Measurements from ENCODE around the gene VEZT. TPM values are rescaled to one million over a fixed set of nuclear protein-coding genes. Genes with fewer than 3 reads are reported as not detected.

VEZT gene
- total and polyA plus RNA-seq, 9 of the 15 experiments (the other 6 are each of a cell fraction or from before 2014, with no cell fraction given), result 16.1 to 61.5 (median 32.6) TPM

GRCh38 chr12:95240556-95240955 is 22.9 kb downstream of the VEZT start (continued):
- no peak for TF ChIP-seq BRD9 (IDR thresholded peaks at IDR 0.05; ENCODE audit: low read depth, partially characterized antibody)
- no peak for TF ChIP-seq CBX8 (IDR thresholded peaks at IDR 0.05; ENCODE audit: borderline replicate concordance, extremely low read depth, low read depth, low read length, poor library complexity, severe bottlenecking)
- no peak for TF ChIP-seq ZNF263 (CRISPR knock-in tag; IDR thresholded peaks at IDR 0.05; ENCODE audit: borderline replicate concordance)
- no peak for TF ChIP-seq ZKSCAN8 (CRISPR knock-in tag; IDR thresholded peaks at IDR 0.05)
- TF ChIP-seq ZNF764 (CRISPR knock-in tag; IDR thresholded peaks at IDR 0.05; ENCODE audit: low read depth), result no peak
- no peak for TF ChIP-seq ZBTB17 (CRISPR knock-in tag; IDR thresholded peaks at IDR 0.05)
- no peak for TF ChIP-seq POLR2AphosphoS2 (IDR thresholded peaks at IDR 0.05; ENCODE audit: low read length)
- no peak for TF ChIP-seq ZBTB2 (IDR thresholded peaks at IDR 0.05)
- no peak for TF ChIP-seq MYBL2 (IDR thresholded peaks at IDR 0.05; ENCODE audit: low read depth)
- TF ChIP-seq MYBL2 (CRISPR knock-in tag; IDR thresholded peaks at IDR 0.05; ENCODE audit: borderline replicate concordance), result no peak
- TF ChIP-seq LEF1 (IDR thresholded peaks at IDR 0.05), result no peak
- no peak for TF ChIP-seq CBX2 (IDR thresholded peaks at IDR 0.05; ENCODE audit: insufficient read depth, low read length, poor library complexity, severe bottlenecking)
- TF ChIP-seq, protein P1, sequence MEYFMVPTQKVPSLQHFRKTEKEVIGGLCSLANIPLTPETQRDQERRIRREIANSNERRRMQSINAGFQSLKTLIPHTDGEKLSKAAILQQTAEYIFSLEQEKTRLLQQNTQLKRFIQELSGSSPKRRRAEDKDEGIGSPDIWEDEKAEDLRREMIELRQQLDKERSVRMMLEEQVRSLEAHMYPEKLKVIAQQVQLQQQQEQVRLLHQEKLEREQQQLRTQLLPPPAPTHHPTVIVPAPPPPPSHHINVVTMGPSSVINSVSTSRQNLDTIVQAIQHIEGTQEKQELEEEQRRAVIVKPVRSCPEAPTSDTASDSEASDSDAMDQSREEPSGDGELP (CRISPR knock-in tag; IDR thresholded peaks at IDR 0.05; ENCODE audit: borderline replicate concordance), result no peak
- no peak for TF ChIP-seq TCFL5 (CRISPR knock-in tag; conservative IDR thresholded peaks at IDR 0.05)
- TF ChIP-seq ZNF780A (CRISPR knock-in tag; IDR thresholded peaks at IDR 0.05), result no peak
- TF ChIP-seq KDM2B (CRISPR knock-in tag; IDR thresholded peaks at IDR 0.05), result no peak
- TF ChIP-seq TBL1XR1 (IDR thresholded peaks at IDR 0.05; ENCODE audit: low read length in 2 of 2), result no peak
- TF ChIP-seq, protein P2, sequence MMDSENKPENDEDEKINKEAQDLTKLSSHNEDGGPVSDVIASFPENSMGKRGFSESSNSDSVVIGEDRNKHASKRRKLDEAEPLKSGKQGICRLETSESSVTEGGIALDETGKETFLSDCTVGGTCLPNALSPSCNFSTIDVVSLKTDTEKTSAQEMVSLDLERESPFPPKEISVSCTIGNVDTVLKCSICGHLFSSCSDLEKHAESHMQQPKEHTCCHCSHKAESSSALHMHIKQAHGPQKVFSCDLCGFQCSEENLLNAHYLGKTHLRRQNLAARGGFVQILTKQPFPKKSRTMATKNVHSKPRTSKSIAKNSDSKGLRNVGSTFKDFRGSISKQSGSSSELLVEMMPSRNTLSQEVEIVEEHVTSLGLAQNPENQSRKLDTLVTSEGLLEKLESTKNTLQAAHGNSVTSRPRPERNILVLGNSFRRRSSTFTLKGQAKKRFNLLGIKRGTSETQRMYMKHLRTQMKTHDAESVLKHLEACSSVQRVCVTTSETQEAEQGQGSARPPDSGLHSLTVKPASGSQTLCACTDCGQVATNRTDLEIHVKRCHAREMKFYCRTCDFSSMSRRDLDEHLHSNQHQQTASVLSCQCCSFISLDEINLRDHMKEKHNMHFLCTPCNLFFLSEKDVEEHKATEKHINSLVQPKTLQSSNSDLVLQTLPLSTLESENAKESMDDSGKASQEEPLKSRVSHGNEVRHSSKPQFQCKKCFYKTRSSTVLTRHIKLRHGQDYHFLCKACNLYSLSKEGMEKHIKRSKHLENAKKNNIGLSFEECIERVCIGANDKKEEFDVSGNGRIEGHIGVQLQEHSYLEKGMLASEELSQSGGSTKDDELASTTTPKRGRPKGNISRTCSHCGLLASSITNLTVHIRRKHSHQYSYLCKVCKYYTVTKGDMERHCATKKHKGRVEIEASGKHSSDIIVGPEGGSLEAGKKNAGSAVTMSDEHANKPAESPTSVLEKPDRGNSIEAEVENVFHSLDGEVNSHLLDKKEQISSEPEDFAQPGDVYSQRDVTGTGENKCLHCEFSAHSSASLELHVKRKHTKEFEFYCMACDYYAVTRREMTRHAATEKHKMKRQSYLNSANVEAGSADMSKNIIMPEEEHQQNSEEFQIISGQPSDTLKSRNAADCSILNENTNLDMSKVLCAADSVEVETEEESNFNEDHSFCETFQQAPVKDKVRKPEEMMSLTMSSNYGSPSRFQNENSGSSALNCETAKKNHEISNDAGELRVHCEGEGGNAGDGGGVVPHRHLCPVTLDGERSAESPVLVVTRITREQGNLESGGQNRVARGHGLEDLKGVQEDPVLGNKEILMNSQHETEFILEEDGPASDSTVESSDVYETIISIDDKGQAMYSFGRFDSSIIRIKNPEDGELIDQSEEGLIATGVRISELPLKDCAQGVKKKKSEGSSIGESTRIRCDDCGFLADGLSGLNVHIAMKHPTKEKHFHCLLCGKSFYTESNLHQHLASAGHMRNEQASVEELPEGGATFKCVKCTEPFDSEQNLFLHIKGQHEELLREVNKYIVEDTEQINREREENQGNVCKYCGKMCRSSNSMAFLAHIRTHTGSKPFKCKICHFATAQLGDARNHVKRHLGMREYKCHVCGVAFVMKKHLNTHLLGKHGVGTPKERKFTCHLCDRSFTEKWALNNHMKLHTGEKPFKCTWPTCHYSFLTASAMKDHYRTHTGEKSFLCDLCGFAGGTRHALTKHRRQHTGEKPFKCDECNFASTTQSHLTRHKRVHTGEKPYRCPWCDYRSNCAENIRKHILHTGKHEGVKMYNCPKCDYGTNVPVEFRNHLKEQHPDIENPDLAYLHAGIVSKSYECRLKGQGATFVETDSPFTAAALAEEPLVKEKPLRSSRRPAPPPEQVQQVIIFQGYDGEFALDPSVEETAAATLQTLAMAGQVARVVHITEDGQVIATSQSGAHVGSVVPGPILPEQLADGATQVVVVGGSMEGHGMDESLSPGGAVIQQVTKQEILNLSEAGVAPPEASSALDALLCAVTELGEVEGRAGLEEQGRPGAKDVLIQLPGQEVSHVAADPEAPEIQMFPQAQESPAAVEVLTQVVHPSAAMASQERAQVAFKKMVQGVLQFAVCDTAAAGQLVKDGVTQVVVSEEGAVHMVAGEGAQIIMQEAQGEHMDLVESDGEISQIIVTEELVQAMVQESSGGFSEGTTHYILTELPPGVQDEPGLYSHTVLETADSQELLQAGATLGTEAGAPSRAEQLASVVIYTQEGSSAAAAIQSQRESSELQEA (IDR thresholded peaks at IDR 0.05; ENCODE audit: low read depth), result no peak

Data from K562 (cell line).